ENCODE data around the gene GALNT16. TPM values are rescaled to one million over a fixed set of nuclear protein-coding genes. Genes with fewer than 3 reads are reported as not detected.

The GALNT16 gene
- total and polyA plus RNA-seq, 2 donors (not counting 1 experiment from before 2014, with no cell fraction given) = 0.09 to 3.4 TPM

DNA sequence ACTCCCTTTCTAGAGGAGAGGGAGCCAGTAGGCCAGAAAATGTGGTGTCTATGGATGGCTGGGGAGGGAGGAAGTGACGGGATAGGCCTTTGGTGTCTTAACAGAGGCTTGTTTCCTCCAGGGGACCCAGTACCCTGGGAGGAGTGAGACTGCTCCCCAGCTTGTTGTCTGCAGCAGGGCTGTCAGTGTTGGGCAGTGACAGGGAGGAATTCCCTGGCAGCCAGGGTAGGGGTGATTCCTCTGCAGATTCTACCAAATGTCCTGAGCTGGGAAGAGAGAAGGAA, 64.0 kb downstream of the GALNT16 start:
- Histone ChIP-seq H3K4me1 (ENCODE audit: control insufficient read depth in 2 of 2, insufficient read depth in 2 of 2, low read length in 2 of 2) (peaks cover 0 to 3% of the 10 kb centered on the region in 2 donors), H3K27ac (ENCODE audit: low read length in 2 of 2) (no peak overlapping the region), H3K4me3 (ENCODE audit: control extremely low read depth in 1 of 5, extremely low read depth in 1 of 5, insufficient read depth in 1 of 5, low read depth in 2 of 5, low read length in 4 of 5) (no peak overlapping the region), H3K36me3 (replicated peaks in 1 of 2; ENCODE audit: control extremely low read depth in 1 of 2, control insufficient read depth in 1 of 2, extremely low read depth in 1 of 2, insufficient read depth in 2 of 2, low read length in 1 of 2) (no peaks in the 10 kb centered on the region), H3K9ac (ENCODE audit: low read length) (no peak overlapping the region), H3K27me3 (replicated peaks in 1 of 4; ENCODE audit: control extremely low read depth in 1 of 4, control insufficient read depth in 3 of 4, insufficient read depth in 4 of 4, low read length in 3 of 4) (no peaks in the 10 kb centered on the region), H2AFZ (ENCODE audit: insufficient read depth, low read depth, low read length, poor library complexity, severe bottlenecking) (no peak overlapping the region), H3K79me2 (ENCODE audit: control insufficient read depth, insufficient read depth, low read length) (no peaks in the 10 kb centered on the region), H3K9me3 (ENCODE audit: control extremely low read depth in 1 of 3, control insufficient read depth in 2 of 3, insufficient read depth in 1 of 3, low read length in 2 of 3) (no peaks in the 10 kb centered on the region), H3K4me2 (replicated peaks; ENCODE audit: low read depth, low read length, poor library complexity, severe bottlenecking) (no peak overlapping the region), H4K20me1 (ENCODE audit: control insufficient read depth, insufficient read depth, low read length, poor library complexity, severe bottlenecking) (no peaks in the 10 kb centered on the region)
- ChIA-PET POLR2A (no interaction called here), CTCF (no interaction called here)
- no peaks in the 10 kb centered on the region for H3K9me3 Mint-ChIP-seq (ENCODE audit: insufficient read depth)
- H3K4me1 Mint-ChIP-seq = peaks cover under 1% of the 10 kb centered on the region
- H3K27ac Mint-ChIP-seq = no peak overlapping the region
- H3K27me3 Mint-ChIP-seq = peaks cover 3% of the 10 kb centered on the region
- DNase-seq (no peak), ATAC-seq (ENCODE audit: low read depth) (no peak)
- H3K4me3 Mint-ChIP-seq = no peak overlapping the region
- intact Hi-C loops (cut with micrococcal nuclease) = no loop called here
- TF ChIP-seq, protein P1, sequence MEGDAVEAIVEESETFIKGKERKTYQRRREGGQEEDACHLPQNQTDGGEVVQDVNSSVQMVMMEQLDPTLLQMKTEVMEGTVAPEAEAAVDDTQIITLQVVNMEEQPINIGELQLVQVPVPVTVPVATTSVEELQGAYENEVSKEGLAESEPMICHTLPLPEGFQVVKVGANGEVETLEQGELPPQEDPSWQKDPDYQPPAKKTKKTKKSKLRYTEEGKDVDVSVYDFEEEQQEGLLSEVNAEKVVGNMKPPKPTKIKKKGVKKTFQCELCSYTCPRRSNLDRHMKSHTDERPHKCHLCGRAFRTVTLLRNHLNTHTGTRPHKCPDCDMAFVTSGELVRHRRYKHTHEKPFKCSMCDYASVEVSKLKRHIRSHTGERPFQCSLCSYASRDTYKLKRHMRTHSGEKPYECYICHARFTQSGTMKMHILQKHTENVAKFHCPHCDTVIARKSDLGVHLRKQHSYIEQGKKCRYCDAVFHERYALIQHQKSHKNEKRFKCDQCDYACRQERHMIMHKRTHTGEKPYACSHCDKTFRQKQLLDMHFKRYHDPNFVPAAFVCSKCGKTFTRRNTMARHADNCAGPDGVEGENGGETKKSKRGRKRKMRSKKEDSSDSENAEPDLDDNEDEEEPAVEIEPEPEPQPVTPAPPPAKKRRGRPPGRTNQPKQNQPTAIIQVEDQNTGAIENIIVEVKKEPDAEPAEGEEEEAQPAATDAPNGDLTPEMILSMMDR (IDR thresholded peaks at IDR 0.05) = no peak
- no peak for TF ChIP-seq EZH2 (IDR thresholded peaks at IDR 0.05; ENCODE audit: borderline replicate concordance, insufficient read depth, low read depth, low read length, poor library complexity, severe bottlenecking)
- 89% methylated on average over 1 of the region's 1 CpG for WGBS (ENCODE audit: insufficient coverage)

DNA sequence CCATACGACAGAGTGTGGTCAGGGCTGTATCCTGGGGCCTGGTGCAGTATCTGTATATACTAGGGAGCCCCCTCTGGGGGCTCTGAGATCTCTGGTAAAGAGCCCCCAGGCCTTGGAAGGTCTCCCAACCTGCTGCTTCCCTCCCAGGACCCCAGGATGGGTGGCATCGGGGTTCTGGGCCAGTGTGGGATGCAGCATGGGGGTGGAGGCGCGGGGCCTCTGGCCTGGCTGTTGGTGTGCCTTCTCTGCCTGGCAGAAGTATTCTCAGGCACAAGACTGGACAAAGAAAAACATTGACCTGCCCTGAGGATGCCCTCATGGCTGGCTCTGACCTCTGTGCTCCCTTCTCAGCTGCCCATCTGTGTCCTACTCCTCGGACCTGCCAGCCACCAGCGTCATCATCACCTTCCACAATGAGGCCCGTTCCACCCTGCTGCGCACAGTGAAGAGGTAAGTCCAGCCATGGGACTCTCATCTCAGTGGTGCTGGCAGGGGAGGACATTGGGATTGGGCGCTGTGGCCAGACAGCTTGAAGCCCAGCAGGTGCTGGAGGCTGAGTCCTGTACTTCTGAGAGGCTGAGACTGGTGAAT, 64.5 kb downstream of the GALNT16 start:
- H3K27ac Mint-ChIP-seq = no peak overlapping the region

More for the DNA sequence above, 64.5 kb downstream of the GALNT16 start:
- no peaks in the 10 kb centered on the region for H3K27me3 ChIP-seq (replicated peaks in 1 of 4; ENCODE audit: control extremely low read depth in 1 of 4, control insufficient read depth in 3 of 4, insufficient read depth in 4 of 4, low read length in 3 of 4)
- H3K4me3 ChIP-seq (ENCODE audit: control extremely low read depth in 1 of 5, extremely low read depth in 1 of 5, insufficient read depth in 1 of 5, low read depth in 2 of 5, low read length in 4 of 5) = no peak overlapping the region
- H4K20me1 ChIP-seq (ENCODE audit: control insufficient read depth, insufficient read depth, low read length, poor library complexity, severe bottlenecking) = no peaks in the 10 kb centered on the region
- ChIA-PET CTCF (no interaction called here), POLR2A (no interaction called here)
- WGBS (ENCODE audit: insufficient coverage) = 93% methylated on average over 9 of the region's 9 CpGs
- Mint-ChIP-seq H3K4me3 (no peak overlapping the region), H3K9me3 (ENCODE audit: insufficient read depth) (no peaks in the 10 kb centered on the region), H3K4me1 (no peaks in the 10 kb centered on the region), H3K27me3 (peaks cover 3% of the 10 kb centered on the region)
- TF ChIP-seq EZH2 (IDR thresholded peaks at IDR 0.05; ENCODE audit: borderline replicate concordance, insufficient read depth, low read depth, low read length, poor library complexity, severe bottlenecking) = no peak
- TF ChIP-seq, protein P1 (IDR thresholded peaks at IDR 0.05) = no peak
- H3K9ac ChIP-seq (ENCODE audit: low read length) = no peak overlapping the region
- no peaks in the 10 kb centered on the region for H3K9me3 ChIP-seq (ENCODE audit: control extremely low read depth in 1 of 3, control insufficient read depth in 2 of 3, insufficient read depth in 1 of 3, low read length in 2 of 3)
- H2AFZ ChIP-seq (ENCODE audit: insufficient read depth, low read depth, low read length, poor library complexity, severe bottlenecking) = no peak overlapping the region
- intact Hi-C loops (cut with micrococcal nuclease) = no loop called here
- no peaks in the 10 kb centered on the region for H3K36me3 ChIP-seq (replicated peaks in 1 of 2; ENCODE audit: control extremely low read depth in 1 of 2, control insufficient read depth in 1 of 2, extremely low read depth in 1 of 2, insufficient read depth in 2 of 2, low read length in 1 of 2)
- no peak overlapping the region for H3K4me2 ChIP-seq (replicated peaks; ENCODE audit: low read depth, low read length, poor library complexity, severe bottlenecking)
- no peaks in the 10 kb centered on the region for H3K4me1 ChIP-seq (ENCODE audit: control insufficient read depth in 2 of 2, insufficient read depth in 2 of 2, low read length in 2 of 2)
- DNase-seq = no peak
- no peaks in the 10 kb centered on the region for H3K79me2 ChIP-seq (ENCODE audit: control insufficient read depth, insufficient read depth, low read length)
- ATAC-seq (ENCODE audit: low read depth) = no peak
- H3K27ac ChIP-seq (ENCODE audit: low read length in 2 of 2) = no peak overlapping the region
